KMS-11 (cell line): Measurements from ENCODE around the gene TRIM66.

ENCODE experiments used
- H2AFZ ChIP-seq: fragments of 200-600 bp; sonication (generic); 2 replicates; pipeline ENCODE4 v1.6.1; 2016; ENCODE audit warnings: antibody characterized with exemption, mixed run types, low read depth
- H3K27ac ChIP-seq: fragments of 200-600 bp; sonication (generic); 2 replicates; pipeline ENCODE4 v1.6.1; 2016; ENCODE audit warnings: mild to moderate bottlenecking, mixed run types
- H3K27me3 ChIP-seq: fragments of 200-600 bp; sonication (generic); 2 replicates; pipeline ENCODE4 v1.6.1; 2017; ENCODE audit warnings: mild to moderate bottlenecking, low read depth, mixed run types, moderate library complexity; ENCODE audit not compliant: insufficient read depth
- H3K36me3 ChIP-seq: fragments of 200-600 bp; sonication (generic); 2 replicates; pipeline ENCODE4 v1.6.1; 2017; ENCODE audit warnings: mild to moderate bottlenecking, mixed run types; ENCODE audit not compliant: insufficient read depth
- H3K4me1 ChIP-seq: fragments of 200-600 bp; sonication (generic); 2 replicates; pipeline ENCODE4 v1.6.1; 2016; ENCODE audit warnings: mild to moderate bottlenecking, low read depth, mixed run types; ENCODE audit not compliant: poor library complexity, severe bottlenecking
- H3K4me2 ChIP-seq: fragments of 200-600 bp; sonication (generic); 2 replicates; pipeline ENCODE4 v1.7.0; 2016; ENCODE audit warnings: mild to moderate bottlenecking, mixed run types
- H3K4me3 ChIP-seq: fragments of 200-600 bp; sonication (generic); IDR thresholded peaks from 2 replicates; pipeline ENCODE4 v1.6.1; 2017; ENCODE audit warnings: low read depth, low read length, mixed read lengths; ENCODE audit not compliant: insufficient read depth
- H3K79me2 ChIP-seq: fragments of 200-600 bp; sonication (generic); 2 replicates; pipeline ENCODE4 v1.6.1; 2016; ENCODE audit warnings: low read depth, mixed run types; ENCODE audit not compliant: insufficient read depth
- H3K9ac ChIP-seq: fragments of 200-600 bp; sonication (generic); 2 replicates; pipeline ENCODE4 v1.6.1; 2016; ENCODE audit warnings: mild to moderate bottlenecking, mixed run types
- H4K20me1 ChIP-seq: fragments of 200-600 bp; sonication (generic); 2 replicates; pipeline ENCODE4 v1.6.1; 2016; ENCODE audit warnings: mild to moderate bottlenecking, mixed run types; ENCODE audit not compliant: insufficient read depth
- CTCF ChIP-seq: fragments of 200-600 bp; sonication (generic); conservative IDR thresholded peaks from 2 replicates; pipeline ENCODE4 v1.6.1; 2017; ENCODE audit warnings: low read depth, mild to moderate bottlenecking, antibody characterized with exemption, low read length, moderate library complexity, mixed read lengths

TRIM66 gene

GRCh38 chr11:8697054-8697453 lies 14.6 kb upstream of the TRIM66 start:
- Histone ChIP-seq H4K20me1 (no peaks in the 10 kb centered on the region), H3K79me2 (no peaks in the 10 kb centered on the region), H3K4me2 (no peak overlapping the region), H3K36me3 (no peaks in the 10 kb centered on the region), H3K27me3 (no peaks in the 10 kb centered on the region), H3K4me1 (peaks cover 30% of the 10 kb centered on the region), H3K9ac (no peak overlapping the region), H3K27ac (no peak overlapping the region), H3K4me3 (no peak overlapping the region), H2AFZ (no peak overlapping the region)
- no peak for TF ChIP-seq CTCF

- H3K27me3 ChIP-seq = no peaks in the 10 kb centered on the region
- H3K27ac ChIP-seq = no peak overlapping the region
- no peaks in the 10 kb centered on the region for H3K36me3 ChIP-seq
These were observed 11.7 kb upstream of the TRIM66 start for GRCh38 chr11:8694137-8694536.

GRCh38 chr11:8693555-8693954 lies 11.1 kb upstream of the TRIM66 start:
- no peaks in the 10 kb centered on the region; the same call in 1 of the 2 replicates for H3K79me2 ChIP-seq
- H3K27me3 ChIP-seq = no peaks in the 10 kb centered on the region
- H3K27ac ChIP-seq = no peak overlapping the region
- H3K4me3 ChIP-seq = no peak overlapping the region
- no peak overlapping the region for H2AFZ ChIP-seq
- H3K4me2 ChIP-seq = no peak overlapping the region
- no peak overlapping the region for H3K9ac ChIP-seq
- no peaks in the 10 kb centered on the region for H4K20me1 ChIP-seq
- peaks cover 40% of the 10 kb centered on the region for H3K4me1 ChIP-seq
- TF ChIP-seq CTCF = no peak
- no peaks in the 10 kb centered on the region for H3K36me3 ChIP-seq

More at GRCh38 chr11:8694137-8694536, 11.7 kb upstream of the TRIM66 start:
- peaks cover 40% of the 10 kb centered on the region for H3K4me1 ChIP-seq
- no peak overlapping the region for H3K4me2 ChIP-seq
- no peak overlapping the region for H2AFZ ChIP-seq
- H3K79me2 ChIP-seq = no peaks in the 10 kb centered on the region; the same call in 1 of the 2 replicates
- no peak overlapping the region for H3K4me3 ChIP-seq
- TF ChIP-seq CTCF = no peak
- H3K9ac ChIP-seq = no peak overlapping the region
- H4K20me1 ChIP-seq = no peaks in the 10 kb centered on the region

- Histone ChIP-seq H4K20me1 (no peaks in the 10 kb centered on the region), H3K4me1 (peaks cover 40% of the 10 kb centered on the region), H3K27ac (no peak overlapping the region), H3K36me3 (no peaks in the 10 kb centered on the region), H2AFZ (no peak overlapping the region), H3K4me2 (no peak overlapping the region), H3K27me3 (no peaks in the 10 kb centered on the region), H3K79me2 (no peaks in the 10 kb centered on the region; the same call in 1 of the 2 replicates), H3K9ac (no peak overlapping the region), H3K4me3 (no peak overlapping the region)
- TF ChIP-seq CTCF = no peak
These were observed 10.6 kb upstream of the TRIM66 start for GRCh38 chr11:8693010-8693551.
